SH-SY5Y (cell line): ENCODE data around the gene SWAP70.

Experiments
- GATA2 ChIP-seq: IDR thresholded peaks from 2 replicates; pipeline ENCODE4 v1.6.1; 2011; ENCODE audit warnings: mild to moderate bottlenecking, low read depth, low read length
- GATA3 ChIP-seq: IDR thresholded peaks from 2 replicates; pipeline ENCODE4 v1.6.1; 2011; ENCODE audit warnings: low read depth, mild to moderate bottlenecking, low read length, moderate library complexity

DNA sequence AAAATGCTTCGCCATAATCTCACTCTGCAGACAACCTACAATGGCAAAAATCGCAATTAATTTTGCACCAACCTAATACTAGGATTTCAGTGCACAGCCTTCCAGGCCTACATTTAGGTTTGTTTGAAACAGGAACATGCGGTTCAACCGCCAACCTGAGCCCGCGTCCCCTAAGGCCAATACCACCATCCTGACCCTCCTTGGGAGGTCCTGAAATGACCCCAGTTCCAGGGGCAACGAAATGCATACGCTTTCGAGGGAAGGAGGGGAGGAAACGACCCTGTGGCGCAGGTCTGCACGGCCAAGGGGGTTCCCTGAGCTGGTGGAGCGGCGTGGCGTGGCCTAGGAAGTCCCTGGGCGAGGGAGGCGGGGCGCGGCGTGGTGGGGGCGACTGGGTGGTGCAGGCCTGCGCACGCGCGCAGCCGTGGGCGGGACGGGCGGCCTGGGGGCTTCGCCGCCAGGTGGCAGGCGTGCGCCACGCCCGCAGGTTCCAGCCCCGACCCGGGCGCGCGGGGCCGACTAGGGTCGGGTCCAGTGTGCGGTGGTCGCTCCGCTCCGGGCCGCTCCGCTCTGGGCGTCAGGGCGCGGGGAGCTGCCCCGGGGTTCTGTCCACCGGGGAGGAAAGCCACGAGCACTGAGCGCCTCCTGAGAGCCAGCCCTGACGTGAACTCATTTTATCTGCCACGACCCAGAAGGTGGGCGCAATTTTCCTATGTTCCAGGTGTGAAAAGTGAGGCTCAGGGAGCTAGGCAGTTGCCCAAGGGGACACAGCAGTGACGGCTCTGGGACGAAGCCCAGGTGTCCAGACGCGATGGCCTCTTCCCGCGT lies 94.1 kb downstream of the SWAP70 start:
- TF ChIP-seq GATA2 (no peak), GATA3 (no peak)
